Left colon (tissue), 2 donors: Measurements from ENCODE around the gene NACC2. TPM values are rescaled to one million over a fixed set of nuclear protein-coding genes. Genes with fewer than 3 reads are reported as not detected.

Experiments
- ATAC-seq: fragments of 200-7000 bp; cut with Tn5 transposase; one replicate; pipeline ENCODE4 v1.9.1; 2020; ENCODE audit warnings: mild to moderate bottlenecking, moderate library complexity
- DNase-seq, 2 donors: peaks; one replicate each; pipeline ENCODE4 v3.0.0-alpha.2; 2020
- intact Hi-C, 2 donors: fragments of 100-400 bp; cut with DNase I in 1 of 2; cut with micrococcal nuclease in 1 of 2; formaldehyde crosslinking; loops; one replicate each; pipeline versions ENCODE4 v1.11.2 to v1.14.0; 2022; cut with DNase I, micrococcal nuclease
- total RNA-seq, 2 donors: library from RNA; stranded (reverse); fragmentation: NEBNext Ultra II Directional; extraction: Animal tissue kit (Norgen Biotek cat#: 25700); gene quantifications; one replicate each; pipeline ENCODE4 v1.2.1, GENCODE V29; 2021
- donor health status: DM: no; HTN: no; CAD: no.
- donor health status: DM: yes; HTN: yes; CAD: no.

NACC2 gene
- total RNA-seq, 2 donors from 2014 or later, result 16.0 to 25.2 TPM

DNA sequence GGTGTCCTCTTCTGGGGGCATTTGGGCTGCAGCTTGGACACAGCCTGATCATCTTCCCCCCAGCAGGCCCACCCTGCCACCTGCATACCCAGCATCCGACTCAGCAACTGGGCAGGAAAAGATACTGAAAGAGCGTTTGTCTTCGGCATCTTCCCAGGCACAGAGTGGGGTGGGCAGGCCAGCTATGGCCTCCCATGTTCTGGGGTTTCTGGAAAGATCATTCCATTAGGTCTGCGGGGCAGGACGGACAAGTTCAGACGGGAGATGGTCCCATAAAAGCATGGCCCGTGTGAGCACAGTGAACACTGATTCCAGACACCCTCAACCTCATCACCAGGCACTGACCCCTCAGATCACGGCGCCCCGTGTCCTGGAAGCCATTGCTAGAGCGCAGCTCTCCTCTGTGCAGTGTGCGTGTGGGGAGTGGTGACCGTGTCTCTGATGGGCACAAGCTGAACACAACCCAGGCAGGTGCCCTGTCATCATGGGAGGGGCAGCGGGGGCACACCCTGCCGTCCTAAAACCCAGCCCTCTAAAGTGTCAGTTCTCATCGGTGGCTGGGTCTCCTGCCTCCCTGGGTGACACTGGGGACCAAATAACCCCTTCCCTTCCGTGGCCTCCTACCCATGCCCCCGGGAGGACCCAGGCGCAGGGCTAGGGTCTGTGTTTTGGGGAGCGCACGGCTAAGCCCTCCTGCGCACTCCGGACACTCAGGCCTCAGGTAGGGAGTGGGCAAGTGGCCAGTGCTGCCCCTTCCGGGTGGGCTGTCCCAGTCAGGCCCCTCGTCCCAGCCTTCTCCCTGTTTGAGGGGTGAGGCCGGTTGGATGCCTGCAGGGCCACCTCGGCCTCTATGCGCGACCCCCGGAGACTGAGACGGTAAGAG lies 36.8 kb upstream of the NACC2 start:
- intact Hi-C loops, result no loop called here
- no peak for ATAC-seq
- no peak for DNase-seq

DNA sequence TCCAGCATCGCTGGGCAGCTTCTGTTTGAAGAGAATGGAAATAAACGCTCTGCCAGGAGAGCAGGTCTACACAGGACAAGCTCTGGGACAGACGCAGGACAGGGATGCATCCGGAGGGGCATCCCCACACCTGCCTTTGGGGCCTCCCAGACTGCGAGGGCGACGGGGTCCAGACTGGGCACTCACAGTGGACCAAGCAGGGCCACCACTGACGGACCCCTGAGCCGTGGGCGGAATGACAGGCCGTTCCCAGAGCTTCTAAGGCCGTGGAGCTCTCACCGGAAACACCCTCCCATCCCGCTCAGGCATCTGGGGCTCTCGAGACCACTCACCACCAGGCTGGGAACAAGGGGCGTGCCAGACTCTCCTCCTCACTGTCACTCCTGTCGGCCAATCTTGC lies 34.1 kb upstream of the NACC2 start:
- intact Hi-C loops, result no loop called here
- ATAC-seq, result no peak
- no peak for DNase-seq

DNA sequence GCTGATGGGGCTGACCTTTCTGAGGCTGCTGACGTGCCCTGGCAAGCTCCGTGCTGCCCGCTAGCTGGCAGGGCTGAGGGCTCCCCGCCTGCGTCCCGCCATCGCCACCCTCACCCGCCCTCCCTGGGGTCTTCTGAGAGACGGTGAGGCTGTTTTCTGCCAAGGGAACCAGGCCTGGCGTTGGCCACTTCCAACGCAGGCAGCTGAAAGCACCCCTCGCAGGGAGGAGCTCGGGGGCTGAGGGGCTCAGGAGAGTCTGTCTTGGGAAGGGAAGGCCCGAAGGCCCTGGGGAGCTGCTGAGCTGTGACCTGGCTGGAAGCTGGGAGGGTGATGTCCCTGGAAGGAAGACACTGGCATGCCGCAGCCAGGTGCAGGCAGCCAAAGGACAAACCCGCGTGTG lies 33.3 kb upstream of the NACC2 start:
- intact Hi-C loops, result no loop called here
- DNase-seq (no peak), ATAC-seq (no peak)

DNA sequence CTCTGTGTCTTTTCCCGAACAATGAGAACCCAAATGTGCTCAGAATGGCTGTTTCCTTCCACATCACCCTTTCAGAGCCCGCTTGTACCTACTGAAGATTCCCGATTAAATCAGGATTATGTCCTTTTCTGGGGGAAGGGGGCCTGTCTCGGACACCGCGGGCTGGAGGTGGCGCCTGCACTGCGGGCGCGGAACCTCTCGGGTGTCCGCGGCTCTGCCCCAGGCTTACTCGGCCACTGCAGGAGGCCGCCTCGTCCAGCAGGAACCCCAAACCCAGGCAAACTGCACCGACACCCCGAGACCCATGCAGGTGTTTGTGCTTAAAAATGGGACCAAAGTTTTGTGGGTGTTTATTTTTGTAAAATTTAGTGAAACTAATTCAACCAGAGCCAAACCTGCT lies 32.2 kb upstream of the NACC2 start:
- ATAC-seq (no peak), DNase-seq (no peak)
- intact Hi-C loops, result no loop called here

DNA sequence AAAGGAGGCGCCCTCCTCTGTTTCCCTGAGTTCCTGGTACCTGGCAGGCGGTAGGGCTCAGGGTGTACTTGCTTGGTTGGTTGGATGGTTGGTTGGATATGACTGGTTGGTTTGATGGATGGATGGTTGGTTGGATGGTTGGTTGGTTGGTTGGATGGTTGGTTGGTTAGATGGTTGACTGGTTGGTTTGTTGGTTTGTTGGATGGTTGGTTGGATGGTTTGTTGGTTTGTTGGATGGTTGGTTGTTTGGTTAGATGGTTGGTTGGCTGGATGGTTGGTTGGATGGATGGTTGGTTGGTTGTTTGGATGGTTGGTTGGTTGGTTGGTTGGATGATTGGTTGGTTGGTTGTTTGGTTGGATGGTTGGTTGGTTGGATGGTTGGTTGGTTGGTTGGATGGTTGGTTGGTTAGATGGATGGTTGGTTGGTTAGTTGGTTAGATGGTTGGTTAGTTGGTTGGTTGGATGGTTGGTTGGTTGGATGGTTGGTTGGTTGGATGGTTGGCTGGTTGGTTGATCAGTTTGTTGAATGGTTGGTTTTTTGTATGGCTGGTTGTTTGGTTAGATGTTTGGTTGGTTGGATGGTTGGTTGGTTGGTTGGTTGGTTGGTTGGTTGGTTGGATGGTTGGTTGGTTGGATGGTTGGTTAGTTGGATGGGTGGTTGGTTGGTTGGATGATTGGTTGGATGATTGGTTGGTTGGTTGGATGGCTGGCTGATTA lies 30.0 kb upstream of the NACC2 start:
- intact Hi-C loops, result loop anchor here in 1 of 2 donors (5.0 kb wide), 1 partner anchor 158 kb away; no protein-coding TSS in a partner anchor
- ATAC-seq (no peak), DNase-seq (no peak)

DNA sequence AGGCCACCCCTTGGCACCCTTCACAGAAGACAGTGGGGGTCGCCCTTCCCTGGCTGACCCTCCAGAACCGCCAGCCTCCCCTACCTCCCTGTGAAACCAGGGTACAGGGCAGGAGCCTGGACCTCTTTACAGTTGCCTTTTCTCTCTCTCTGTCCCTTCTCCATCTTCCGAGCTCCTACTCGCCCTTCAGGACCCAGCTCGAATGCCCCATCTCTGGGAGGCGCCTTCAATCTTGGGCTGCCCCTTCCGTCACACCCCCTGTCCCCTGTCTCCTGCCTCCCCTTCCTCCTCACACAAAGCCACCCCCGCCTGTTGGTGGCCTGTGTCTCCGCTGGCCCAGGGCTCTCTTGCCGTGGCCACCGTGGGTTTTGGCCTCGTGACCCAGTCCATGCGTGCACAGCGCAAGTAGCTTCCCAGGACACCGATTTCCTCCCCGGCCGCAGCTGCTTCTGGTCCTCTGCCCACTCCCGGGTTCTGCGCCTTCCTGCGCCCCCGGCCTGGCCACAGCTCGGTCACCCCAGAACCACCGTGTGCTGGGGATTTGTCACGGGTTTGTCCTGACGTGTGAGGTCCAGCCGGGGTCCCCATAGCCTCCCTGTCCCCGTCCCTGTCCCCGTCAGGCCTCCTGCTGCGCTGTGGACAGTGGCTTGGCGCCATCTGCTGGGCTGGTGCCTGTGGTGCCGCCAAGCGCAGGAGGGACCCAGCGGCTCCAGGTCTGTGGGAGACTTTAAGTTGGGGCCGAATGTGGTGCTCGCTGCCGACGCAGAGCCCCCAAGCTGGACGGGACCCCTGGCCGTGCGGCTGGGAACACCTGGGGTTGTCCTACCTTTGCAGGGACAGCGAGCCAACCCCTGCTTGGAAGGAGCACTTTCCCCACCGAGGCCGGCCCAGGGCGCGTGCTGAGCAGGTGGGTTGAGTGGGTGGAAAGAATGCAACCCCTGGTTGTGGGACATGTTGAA lies 27.6 kb upstream of the NACC2 start:
- DNase-seq (peak; percentile 51 to 82), ATAC-seq (peak; percentile 20)
- intact Hi-C loops, result loop anchor here (2.0 to 5.0 kb wide), 2 partner anchors 154 to 155 kb away; no protein-coding TSS in a partner anchor

DNA sequence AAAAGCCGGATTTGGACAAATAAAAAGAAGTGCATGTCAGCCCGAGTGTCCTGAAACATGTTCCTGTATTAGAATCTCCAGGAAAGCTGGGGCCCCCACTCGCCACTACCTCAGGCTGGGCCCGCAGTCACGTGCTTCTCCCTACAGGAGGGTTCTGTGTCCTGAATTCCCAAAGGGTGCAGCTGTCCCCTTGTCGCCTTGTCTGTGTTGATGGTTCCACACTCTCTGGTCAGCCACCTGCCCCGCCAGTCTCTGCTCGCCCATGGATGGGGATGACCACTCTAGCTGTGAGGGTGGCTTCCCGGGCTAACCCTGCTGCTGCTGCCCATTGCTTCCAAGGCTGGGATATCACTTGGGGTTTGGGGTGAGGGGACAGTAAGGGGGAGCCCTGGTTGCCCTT lies 26.7 kb upstream of the NACC2 start:
- intact Hi-C loops, result loop anchor here (2.0 to 5.0 kb wide), 2 partner anchors 153 to 154 kb away; no protein-coding TSS in a partner anchor
- no peak for DNase-seq
- ATAC-seq, result no peak

DNA sequence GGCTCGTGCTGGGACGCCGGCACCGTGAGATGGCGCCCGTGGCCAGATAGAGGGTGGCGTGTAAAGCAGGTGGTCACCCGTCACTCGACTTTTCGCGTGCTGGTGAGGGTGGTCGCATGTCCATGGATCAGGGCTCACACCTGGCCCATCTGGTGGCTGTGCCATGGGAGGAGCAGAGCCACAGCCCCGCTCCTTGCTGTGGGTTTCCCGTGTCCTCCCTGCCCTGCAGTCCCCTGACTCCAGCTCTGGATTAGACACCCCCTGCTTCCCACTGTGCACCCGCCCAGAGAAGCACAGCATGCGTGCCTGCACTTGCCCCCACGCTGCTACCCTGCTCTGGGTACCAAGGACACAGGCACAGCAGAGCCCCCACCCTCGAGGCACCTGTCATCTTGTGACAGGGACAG lies 25.4 kb upstream of the NACC2 start:
- ATAC-seq (no peak), DNase-seq (no peak)
- intact Hi-C loops, result loop anchor here in 1 of 2 donors (5.0 kb wide), 1 partner anchor 153 kb away; no protein-coding TSS in a partner anchor

DNA sequence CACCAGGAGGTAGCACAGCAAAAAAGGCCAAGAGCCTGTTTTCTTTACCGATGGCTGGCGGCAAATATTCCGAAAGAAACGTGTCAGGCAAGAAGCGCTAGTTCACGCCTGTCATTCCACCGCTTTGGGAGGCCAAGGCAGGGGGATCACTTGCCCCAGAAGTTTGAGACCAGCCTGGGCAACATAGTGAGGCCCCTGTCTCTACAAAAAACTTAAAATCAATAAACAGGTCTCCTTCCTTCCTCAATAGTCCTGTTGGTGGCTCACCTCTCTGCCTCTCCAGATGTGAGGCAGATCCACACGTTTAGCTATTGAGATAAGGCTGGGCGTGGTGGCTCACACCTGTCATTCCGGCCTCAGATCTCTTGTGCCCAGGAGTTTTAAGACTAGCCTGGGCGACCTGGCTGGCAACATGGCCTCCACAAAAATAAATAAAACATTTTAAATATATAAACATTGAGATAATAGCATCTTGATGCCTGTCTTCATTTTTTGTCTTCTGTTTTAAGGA lies 24.8 kb upstream of the NACC2 start:
- intact Hi-C loops, result loop anchor here in 1 of 2 donors (5.0 kb wide), 1 partner anchor 153 kb away; no protein-coding TSS in a partner anchor
- ATAC-seq, result peak; percentile 14

DNA sequence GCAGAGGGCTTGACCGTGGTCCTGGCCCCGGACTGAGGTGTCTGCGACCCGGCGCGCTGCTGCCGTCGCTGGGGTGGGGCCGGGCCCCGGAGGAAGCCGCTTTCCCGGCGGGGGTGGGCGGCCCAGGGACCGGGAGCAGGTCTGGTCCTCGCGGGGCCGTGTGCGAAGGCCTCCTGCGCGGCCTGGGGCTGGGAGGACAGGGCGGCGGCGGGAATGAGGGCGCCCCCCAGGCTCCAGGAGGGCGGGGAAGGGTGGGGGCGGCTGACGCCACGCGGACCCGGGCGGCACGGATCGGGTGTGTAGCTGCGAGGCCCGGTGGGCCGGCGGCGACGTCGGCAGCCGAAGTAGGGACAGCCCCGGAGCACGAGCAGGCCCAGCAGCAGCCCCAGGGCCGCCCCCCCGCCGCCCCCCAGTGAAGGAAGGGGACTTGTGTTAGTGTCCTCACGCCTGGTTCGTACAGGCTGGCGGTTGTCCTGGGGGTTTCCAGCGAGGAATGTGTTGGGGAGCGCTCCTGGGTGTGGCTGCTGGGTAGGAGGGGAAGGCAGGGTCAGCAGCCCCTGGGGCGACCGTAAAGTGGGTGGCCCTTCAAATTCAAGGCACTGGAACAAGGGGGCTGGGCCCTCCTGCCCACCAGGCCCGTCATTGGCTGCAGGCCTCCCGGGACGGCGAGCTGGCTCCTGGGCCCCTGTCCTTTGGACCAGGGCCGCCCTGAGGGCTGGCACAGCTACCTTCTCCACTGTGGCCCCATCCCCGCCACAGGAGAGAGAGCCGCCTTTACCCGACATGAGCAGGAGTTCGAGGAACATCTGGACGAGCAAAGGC lies 24.2 kb upstream of the NACC2 start:
- intact Hi-C loops, result no loop called here
- DNase-seq (peak; percentile 55 to 57), ATAC-seq (peak; percentile 28)

More for the DNA sequence above, 24.8 kb upstream of the NACC2 start:
- DNase-seq, result peak; percentile 55 to 60

DNA sequence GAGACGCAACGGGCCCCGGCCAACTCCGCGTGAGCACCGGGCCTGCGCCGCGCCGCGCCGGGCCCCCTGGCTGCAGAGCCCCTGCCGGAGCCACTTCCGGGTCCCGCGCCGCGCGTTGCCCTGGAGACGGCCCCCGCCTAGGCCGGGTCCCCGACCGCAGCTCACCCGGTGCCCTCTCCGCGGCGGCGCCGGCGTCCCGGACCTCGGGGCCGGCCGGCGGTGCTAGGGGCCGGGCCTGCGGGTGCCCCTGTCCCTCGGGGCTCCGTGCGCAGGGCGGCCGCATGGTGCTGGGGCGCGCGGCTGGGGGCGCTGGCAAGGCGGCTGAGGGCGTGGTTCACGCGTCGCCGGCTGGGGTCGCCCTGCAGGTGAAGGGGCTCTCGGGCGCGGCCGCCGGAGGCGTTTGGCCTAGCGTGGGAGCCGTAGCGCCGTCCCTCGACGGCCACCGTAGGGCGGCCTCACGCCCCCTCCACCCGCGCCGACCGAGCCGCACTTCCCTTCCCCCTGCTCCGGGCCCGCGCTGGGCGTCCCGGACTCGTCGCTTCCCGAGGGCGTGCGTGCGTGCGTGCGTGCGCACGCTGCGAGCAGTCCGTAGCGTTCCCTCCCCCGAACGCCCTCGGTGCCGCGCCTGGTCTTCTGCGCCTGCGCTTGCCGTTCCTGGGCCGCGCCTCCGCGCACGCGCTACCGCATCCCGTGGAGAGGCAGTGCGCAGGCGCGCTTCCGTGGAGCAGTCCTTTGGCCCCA lies 23.4 kb upstream of the NACC2 start, which contains the start of gene TMEM250:
TMEM250 (minus strand) TSS at position 556 of the 741 bp plus-strand sequence. CDS start 1,975 bp downstream, outside the sequence.
- intact Hi-C loops, result no loop called here
- peak; percentile 79 for ATAC-seq
- DNase-seq, result peak; percentile 96 to 97

DNA sequence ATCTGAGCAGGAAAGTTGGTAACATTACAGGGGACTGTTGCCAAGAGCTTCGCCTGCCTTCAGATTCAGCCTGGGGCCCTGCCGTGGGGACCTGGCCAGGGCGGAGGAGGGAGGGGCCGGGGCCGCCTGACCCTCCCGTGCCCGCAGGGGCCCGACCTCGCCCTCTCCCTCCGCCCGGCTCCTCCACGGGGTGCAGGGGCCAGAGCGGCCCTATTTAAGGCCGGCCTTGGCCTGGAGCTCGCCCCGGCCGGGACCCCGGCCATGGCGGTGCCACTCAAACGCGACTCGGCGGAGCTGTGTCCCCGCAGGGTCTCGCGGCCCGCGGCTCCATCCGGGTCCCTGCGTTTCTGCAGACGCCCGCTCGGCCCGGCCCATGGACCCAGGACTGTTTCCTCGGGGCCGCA lies 22.8 kb upstream of the NACC2 start:
- ATAC-seq (peak; percentile 56), DNase-seq (peak; percentile 57 to 68)
- intact Hi-C loops, result no loop called here

DNA sequence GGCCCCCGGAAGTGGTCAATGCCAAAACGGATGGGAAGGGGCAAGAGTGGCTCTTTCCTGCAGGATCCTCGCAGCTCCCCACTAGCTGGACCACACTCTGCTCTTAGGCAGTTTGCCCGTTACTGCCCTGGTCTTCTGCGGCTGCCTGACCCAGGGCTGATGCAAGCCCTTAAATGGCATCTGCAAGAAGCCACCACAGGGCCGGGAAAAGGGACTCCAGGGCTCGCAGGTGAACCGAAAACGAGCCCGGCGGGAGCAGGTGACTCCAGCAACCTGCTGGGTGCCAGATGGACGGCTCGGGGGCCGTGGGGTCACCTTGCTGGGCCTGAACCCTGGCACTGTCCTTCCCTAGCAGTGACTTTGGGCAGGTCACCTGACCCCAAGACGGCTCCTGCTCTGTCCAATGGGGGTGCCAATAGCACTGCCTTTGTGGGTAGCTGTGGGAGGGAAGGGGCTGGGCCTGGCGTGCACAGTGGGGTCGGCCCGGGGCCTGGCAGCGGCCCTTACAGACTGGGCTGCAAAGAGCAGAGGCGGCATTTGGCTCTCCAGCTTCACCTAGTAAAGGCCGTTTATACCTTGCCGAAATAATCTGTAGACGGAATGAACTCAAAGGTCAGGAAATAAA lies 22.3 kb upstream of the NACC2 start:
- peak in 1 of 2 donors; percentile 58 for DNase-seq
- intact Hi-C loops, result no loop called here
- no peak for ATAC-seq

DNA sequence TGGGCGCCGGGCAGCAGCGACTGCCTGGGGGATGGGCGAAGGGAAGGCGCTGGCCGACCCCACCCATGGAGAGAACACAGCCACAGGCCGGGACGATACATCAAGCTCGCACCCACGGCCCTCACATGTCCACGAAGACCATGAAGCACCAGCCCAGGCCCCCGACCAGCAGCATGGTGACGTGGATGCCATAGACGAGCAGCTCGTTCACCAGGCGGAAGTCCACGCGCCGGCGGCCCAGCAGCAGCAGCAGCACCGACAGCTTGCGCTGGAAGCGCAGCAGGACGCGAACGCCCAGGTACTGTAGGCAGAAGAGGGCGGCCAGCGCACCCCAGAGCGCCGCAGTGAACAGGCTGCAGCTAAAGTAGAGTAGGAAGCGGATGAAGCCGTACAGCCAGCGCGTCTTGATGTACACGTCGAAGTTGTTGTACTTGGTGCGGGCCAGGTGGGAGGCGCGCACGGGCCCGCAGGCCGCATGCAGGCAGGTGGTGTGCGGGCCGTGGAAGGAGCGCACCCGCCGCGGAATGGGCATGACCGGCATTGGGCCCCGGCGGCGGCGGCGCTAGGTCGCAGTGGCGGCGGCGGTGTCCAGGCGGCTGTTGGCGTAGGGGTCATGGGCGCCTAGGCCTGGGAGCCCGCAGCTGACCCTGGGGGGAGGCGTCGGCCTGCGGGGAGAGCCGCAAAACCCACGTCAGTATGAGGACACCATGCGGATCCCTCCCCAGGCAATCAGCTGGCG lies 21.4 kb upstream of the NACC2 start:
- DNase-seq (peak in 1 of 2 donors; percentile 23), ATAC-seq (no peak)
- intact Hi-C loops, result no loop called here

DNA sequence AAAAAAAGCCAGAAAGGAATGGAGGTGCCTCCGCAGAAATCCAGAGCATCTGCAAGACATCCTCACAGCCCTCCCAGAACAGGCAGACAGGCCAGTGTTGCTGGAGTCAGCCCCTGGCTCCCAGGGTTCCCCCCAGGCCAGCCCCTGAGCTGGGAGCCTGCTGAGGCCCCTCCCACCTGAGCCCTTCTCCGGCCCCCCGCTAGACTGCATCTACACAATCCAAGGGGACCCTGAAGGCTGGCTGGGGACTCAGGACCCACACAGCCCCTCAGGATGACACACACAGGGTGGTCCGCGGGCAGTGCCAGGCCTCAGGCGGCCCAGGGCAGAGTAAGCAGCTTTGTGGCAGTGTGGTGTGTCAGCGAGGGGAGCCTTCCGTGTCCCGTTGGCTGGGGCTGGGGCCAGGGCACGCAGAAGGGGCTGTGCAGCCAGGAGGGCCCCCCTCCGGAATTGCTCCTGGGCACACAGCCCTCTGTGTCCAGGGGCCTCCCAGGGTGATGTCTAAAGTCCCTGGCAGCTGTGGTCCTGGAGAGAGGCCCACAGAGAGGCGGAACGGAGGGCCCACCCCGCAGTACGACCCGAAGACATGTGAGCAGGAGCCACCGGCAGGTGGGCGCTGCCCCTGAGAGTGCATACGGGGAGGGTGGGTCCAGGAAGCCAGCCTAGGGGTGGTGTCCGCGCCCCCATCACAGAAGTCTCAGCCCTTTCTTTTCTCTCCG lies 20.7 kb upstream of the NACC2 start:
- peak in 1 of 2 donors; percentile 5 for DNase-seq
- intact Hi-C loops, result no loop called here

More for the DNA sequence above, 20.7 kb upstream of the NACC2 start:
- ATAC-seq, result no peak
